Upper lobe of left lung (tissue), 4 donors: Measurements from ENCODE around the gene ZNF385B.

Experiments
- POLR2AphosphoS5 ChIP-seq, 2 donors: sonication (generic); formaldehyde crosslinking; IDR thresholded peaks; one replicate each; pipeline ENCODE4 v1.5.1; 2017; ENCODE audit warnings: antibody characterized with exemption in 2 of 2
- TF ChIP-seq, protein P1 (sequence below), 6 experiments: fragments of 450-650 bp in 4 of 6; fragments of 200-600 bp in 2 of 6; sonication (generic) in 2 of 6; IDR thresholded peaks; one replicate each; pipeline ENCODE4 v1.5.1; 2016 to 2019; ENCODE audit warnings: antibody characterized with exemption in 6 of 6

DNA sequence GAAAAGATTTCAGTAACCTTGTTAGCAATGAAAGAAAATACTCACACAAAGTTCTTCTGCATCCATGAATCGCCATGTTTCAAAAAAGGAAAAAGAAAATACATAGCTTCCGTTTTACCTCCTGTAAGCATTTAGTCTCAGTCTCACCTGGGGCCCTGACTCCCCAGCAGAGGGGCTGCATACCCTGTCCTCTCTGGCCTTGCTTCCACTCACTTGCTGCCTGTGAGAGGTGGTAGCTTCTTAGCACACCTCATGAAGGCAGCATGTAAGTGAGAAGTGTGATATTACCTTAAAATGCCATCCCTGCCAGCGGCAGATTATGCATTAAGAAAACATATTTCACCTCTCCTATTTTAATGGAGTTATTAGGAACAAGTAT is 49.3 kb upstream of the ZNF385B start:
- TF ChIP-seq, protein P1, sequence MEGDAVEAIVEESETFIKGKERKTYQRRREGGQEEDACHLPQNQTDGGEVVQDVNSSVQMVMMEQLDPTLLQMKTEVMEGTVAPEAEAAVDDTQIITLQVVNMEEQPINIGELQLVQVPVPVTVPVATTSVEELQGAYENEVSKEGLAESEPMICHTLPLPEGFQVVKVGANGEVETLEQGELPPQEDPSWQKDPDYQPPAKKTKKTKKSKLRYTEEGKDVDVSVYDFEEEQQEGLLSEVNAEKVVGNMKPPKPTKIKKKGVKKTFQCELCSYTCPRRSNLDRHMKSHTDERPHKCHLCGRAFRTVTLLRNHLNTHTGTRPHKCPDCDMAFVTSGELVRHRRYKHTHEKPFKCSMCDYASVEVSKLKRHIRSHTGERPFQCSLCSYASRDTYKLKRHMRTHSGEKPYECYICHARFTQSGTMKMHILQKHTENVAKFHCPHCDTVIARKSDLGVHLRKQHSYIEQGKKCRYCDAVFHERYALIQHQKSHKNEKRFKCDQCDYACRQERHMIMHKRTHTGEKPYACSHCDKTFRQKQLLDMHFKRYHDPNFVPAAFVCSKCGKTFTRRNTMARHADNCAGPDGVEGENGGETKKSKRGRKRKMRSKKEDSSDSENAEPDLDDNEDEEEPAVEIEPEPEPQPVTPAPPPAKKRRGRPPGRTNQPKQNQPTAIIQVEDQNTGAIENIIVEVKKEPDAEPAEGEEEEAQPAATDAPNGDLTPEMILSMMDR (IDR thresholded peaks at IDR 0.05): no peak
- TF ChIP-seq POLR2AphosphoS5 (IDR thresholded peaks at IDR 0.05): no peak
